Prostate gland (tissue), 2 donors: ENCODE results near the gene GPR107.

Source experiments
- POLR2AphosphoS5 ChIP-seq: sonication (generic); formaldehyde crosslinking; IDR thresholded peaks from one replicate; pipeline ENCODE4 v1.6.1; 2017; ENCODE audit warnings: antibody characterized with exemption
- TF ChIP-seq, protein P1 (sequence below), 4 experiments: fragments of 200-600 bp in 2 of 4; fragments of 450-650 bp in 2 of 4; sonication (generic) in 2 of 4; IDR thresholded peaks; 1 replicate in 3 of 4; 2 replicates in 1 of 4; pipeline ENCODE4 v1.5.1; 2016 to 2019; ENCODE audit warnings: antibody characterized with exemption in 4 of 4, mild to moderate bottlenecking in 2 of 4, moderate library complexity in 2 of 4

DNA sequence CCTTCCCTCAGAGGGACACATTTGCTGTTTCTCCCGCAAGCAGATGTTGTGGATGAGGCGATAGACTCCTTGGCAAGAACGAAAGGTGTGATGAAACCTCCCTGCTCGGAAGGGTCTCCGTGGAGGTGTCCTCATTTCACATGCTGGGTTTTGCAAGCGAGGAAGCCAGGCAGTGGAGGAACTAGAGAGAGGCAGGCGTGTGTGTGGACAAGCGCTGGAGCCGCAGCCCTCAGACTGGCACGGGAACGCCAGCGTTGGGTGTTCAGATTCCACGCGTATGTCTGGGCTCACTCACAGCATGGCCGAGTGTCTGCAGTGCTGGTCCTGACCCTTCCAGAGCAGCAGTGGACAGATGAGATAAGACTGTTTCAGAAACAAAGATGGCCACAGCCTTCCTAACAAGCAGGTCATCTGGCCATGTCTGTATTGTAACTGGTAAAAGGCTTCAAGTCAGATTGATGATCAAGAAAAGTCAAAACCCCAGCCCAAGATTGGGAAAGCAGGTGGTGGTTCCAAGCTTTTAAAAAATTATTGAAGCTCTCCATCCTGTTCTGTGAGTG, 83.5 kb downstream of the GPR107 start:
- TF ChIP-seq, protein P1, sequence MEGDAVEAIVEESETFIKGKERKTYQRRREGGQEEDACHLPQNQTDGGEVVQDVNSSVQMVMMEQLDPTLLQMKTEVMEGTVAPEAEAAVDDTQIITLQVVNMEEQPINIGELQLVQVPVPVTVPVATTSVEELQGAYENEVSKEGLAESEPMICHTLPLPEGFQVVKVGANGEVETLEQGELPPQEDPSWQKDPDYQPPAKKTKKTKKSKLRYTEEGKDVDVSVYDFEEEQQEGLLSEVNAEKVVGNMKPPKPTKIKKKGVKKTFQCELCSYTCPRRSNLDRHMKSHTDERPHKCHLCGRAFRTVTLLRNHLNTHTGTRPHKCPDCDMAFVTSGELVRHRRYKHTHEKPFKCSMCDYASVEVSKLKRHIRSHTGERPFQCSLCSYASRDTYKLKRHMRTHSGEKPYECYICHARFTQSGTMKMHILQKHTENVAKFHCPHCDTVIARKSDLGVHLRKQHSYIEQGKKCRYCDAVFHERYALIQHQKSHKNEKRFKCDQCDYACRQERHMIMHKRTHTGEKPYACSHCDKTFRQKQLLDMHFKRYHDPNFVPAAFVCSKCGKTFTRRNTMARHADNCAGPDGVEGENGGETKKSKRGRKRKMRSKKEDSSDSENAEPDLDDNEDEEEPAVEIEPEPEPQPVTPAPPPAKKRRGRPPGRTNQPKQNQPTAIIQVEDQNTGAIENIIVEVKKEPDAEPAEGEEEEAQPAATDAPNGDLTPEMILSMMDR (IDR thresholded peaks at IDR 0.05), result no peak
- no peak for TF ChIP-seq POLR2AphosphoS5
